ENCODE data around the gene MET. TPM values are rescaled to one million over a fixed set of nuclear protein-coding genes. Genes with fewer than 3 reads are reported as not detected.
"Not testable (repeated sequence)": the region's sequence is repeated elsewhere in the genome, so short reads cannot be mapped to it uniquely, and the experiment has no call there.

The MET gene
- total RNA-seq, 1 donor from 2014 or later = 46.0 TPM

GRCh38 chr7:116815041-116815440 is 143.0 kb downstream of the MET start:
- Mint-ChIP-seq H3K4me1 (ENCODE audit: low read depth) (peaks cover 25% of the 10 kb centered on the region), H3K27me3 (no peaks in the 10 kb centered on the region), H3K4me3 (ENCODE audit: low read depth) (no peak overlapping the region), H3K9me3 (ENCODE audit: low read depth) (no peaks in the 10 kb centered on the region), H3K27ac (no peak overlapping the region), H3K36me3 (ENCODE audit: insufficient read depth) (no peaks in the 10 kb centered on the region)
- no peak for DNase-seq (ENCODE audit: low spot score, unreplicated experiment)
- no peak for TF ChIP-seq CTCF (IDR thresholded peaks at IDR 0.05; ENCODE audit: unreplicated experiment)

GRCh38 chr7:116820149-116820548 is 148.2 kb downstream of the MET start:
- Mint-ChIP-seq H3K27me3 (no peaks in the 10 kb centered on the region), H3K9me3 (ENCODE audit: low read depth) (peaks cover 17% of the 10 kb centered on the region), H3K27ac (no peak overlapping the region), H3K4me3 (ENCODE audit: low read depth) (no peak overlapping the region), H3K36me3 (ENCODE audit: insufficient read depth) (peaks cover 1% of the 10 kb centered on the region), H3K4me1 (ENCODE audit: low read depth) (no peaks in the 10 kb centered on the region)
- no peak for DNase-seq (ENCODE audit: low spot score, unreplicated experiment)
- no peak for TF ChIP-seq CTCF (IDR thresholded peaks at IDR 0.05; ENCODE audit: unreplicated experiment)

GRCh38 chr7:116821647-116822046 is 149.7 kb downstream of the MET start:
- DNase-seq (ENCODE audit: low spot score, unreplicated experiment); H3K27ac Mint-ChIP-seq; H3K36me3 Mint-ChIP-seq (ENCODE audit: insufficient read depth); H3K4me1 Mint-ChIP-seq (ENCODE audit: low read depth); H3K4me3 Mint-ChIP-seq (ENCODE audit: low read depth); H3K27me3 Mint-ChIP-seq: not testable (repeated sequence)
- H3K9me3 Mint-ChIP-seq (ENCODE audit: low read depth) = peaks cover 20% of the 10 kb centered on the region

GRCh38 chr7:116824449-116824848 is 152.5 kb downstream of the MET start:
- H3K4me3 Mint-ChIP-seq (ENCODE audit: low read depth) = no peak overlapping the region

GRCh38 chr7:116828281-116828680 is 156.3 kb downstream of the MET start:
- no peak for DNase-seq (ENCODE audit: low spot score, unreplicated experiment)
- no peak for TF ChIP-seq CTCF (IDR thresholded peaks at IDR 0.05; ENCODE audit: unreplicated experiment)
- peaks cover 1% of the 10 kb centered on the region for H3K36me3 Mint-ChIP-seq (ENCODE audit: insufficient read depth)
- H3K9me3 Mint-ChIP-seq (ENCODE audit: low read depth) = peaks cover 17% of the 10 kb centered on the region
- H3K4me3 Mint-ChIP-seq (ENCODE audit: low read depth) = no peak overlapping the region
- no peak overlapping the region for H3K27ac Mint-ChIP-seq
- H3K27me3 Mint-ChIP-seq = no peaks in the 10 kb centered on the region
- peaks cover 3% of the 10 kb centered on the region for H3K4me1 Mint-ChIP-seq (ENCODE audit: low read depth)

More at GRCh38 chr7:116824449-116824848, 152.5 kb downstream of the MET start:
- no peak overlapping the region for H3K27ac Mint-ChIP-seq
- no peak for DNase-seq (ENCODE audit: low spot score, unreplicated experiment)
- H3K4me1 Mint-ChIP-seq (ENCODE audit: low read depth) = peaks cover 3% of the 10 kb centered on the region
- H3K9me3 Mint-ChIP-seq (ENCODE audit: low read depth) = peaks cover 20% of the 10 kb centered on the region
- TF ChIP-seq CTCF (IDR thresholded peaks at IDR 0.05; ENCODE audit: unreplicated experiment) = no peak
- H3K36me3 Mint-ChIP-seq (ENCODE audit: insufficient read depth) = peaks cover 1% of the 10 kb centered on the region
- no peaks in the 10 kb centered on the region for H3K27me3 Mint-ChIP-seq

- no peak overlapping the region for H3K27ac Mint-ChIP-seq
- H3K4me1 Mint-ChIP-seq (ENCODE audit: low read depth) = peaks cover 3% of the 10 kb centered on the region
- DNase-seq (ENCODE audit: low spot score, unreplicated experiment) = no peak
- TF ChIP-seq CTCF (IDR thresholded peaks at IDR 0.05; ENCODE audit: unreplicated experiment) = no peak
- peaks cover 13% of the 10 kb centered on the region for H3K9me3 Mint-ChIP-seq (ENCODE audit: low read depth)
- no peak overlapping the region for H3K4me3 Mint-ChIP-seq (ENCODE audit: low read depth)
- H3K36me3 Mint-ChIP-seq (ENCODE audit: insufficient read depth) = no peaks in the 10 kb centered on the region
- no peaks in the 10 kb centered on the region for H3K27me3 Mint-ChIP-seq
These were observed 157.0 kb downstream of the MET start for GRCh38 chr7:116829041-116829440.
